CD4-positive, alpha-beta T cell treated with Interleukin-1 beta for 1 hour (primary cell): ENCODE measurements around the gene DAD1.

Experiments
- DNase-seq, 2 donors: peaks; one replicate each; pipeline ENCODE4 v3.0.0-alpha.2; 2020 to 2022

Gene DAD1

DNA sequence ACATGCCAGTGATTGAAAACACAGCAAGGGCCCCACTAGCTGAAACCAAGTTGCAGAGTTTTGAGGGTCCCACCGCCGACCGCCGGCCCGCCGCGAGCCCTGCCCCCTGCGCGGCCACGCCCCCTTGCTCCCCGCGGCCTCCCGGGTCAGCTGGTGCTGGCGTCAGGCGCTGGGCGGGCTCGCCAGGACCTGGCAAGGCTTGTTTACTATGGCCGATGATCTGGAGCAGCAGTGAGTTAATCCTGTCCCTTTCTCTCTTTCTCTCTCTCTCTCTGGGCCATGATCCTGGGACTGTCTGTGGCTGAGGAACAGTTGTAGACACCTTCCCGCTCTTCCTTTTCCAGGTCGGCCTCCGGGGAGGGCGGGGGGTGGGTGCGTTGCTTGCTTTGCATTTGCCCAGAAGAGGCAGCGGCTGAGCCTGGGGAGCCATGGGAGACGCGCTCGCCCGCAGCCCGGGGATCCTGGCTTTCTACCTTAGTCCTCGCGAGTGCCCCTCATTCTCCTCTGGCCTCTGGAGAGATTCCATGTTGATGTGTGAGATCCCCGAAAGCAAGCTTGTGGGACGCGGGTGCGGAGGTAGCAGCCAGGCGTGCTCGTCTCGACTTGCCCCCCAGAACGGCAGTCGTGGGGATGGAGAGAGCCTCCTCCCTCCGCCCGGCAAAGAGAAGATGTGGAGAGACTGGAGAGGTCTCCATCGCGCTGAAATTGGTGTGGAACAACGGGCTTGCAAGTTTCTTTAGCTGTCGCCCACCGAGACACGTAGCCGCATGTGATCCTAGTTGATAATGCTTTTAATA is 9.3 kb upstream of the DAD1 start, which contains the start of gene ABHD4:
Gene ABHD4, plus strand, starts transcription at position 202 of the 797 bp plus-strand sequence. Its CDS starts 7 bp downstream, at position 209.
- peak; percentile 59 to 67 for DNase-seq

DNA sequence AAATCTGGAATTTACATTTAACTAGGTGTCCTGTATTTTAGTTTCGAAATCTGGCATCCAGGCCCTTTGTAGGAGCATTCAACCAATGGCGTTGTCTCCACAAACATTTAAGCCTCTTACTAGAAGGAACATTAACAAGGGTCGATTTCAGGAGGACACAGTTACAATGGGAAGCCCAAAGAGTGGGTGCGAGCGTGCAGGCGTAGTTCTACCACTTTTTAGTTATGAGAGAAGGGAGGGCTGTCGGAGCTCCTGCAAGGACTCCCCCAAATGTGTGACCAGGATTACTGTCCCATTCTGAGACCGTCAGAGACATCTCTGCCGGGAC is 8.7 kb upstream of the DAD1 start:
- no peak for DNase-seq

DNA sequence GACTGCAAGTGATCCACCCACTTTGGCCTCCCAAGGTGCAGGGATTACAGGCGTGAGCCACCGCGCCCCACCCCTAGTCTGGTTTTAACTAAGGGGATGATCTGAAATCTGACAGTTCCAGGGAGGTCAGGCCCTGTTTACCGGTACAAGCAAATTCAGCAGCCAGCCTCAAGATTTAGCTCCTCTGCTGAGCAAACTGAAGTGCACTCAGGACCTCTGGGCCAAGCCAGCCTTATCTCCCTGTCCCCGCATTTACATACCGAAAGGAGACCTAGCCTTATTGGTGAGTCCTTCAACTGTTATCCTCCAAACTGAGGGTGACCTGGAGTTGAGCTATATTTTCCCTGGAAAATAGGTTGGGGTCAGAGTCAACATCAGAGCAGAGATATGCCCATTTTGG is 8.2 kb upstream of the DAD1 start:
- no peak for DNase-seq

DNA sequence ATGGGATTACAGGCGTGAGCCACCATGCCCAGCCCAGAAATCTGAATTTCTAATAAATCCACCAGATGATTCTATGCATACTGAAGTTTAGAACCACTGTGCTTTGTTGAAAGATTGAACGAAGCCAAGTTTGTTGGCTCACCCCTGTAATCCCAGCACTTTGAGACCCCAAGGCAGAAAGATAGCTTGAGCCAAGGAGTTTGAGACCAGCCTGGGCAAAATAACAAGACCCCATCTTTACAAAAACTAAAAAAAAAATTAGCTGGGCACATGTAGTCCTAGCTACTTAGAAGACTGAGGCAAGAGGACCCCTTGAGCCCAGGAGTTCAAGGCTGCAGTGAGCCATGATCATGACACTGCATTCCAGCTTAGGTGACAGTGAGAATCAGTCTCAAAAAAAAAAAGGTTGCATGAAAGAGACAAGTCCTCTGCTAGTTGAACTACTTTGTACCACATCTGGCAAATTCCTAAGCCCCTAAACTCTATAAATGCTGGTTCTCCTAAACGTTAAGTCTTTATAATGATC is 7.4 kb upstream of the DAD1 start:
- DNase-seq, result no peak

GRCh38 chr14:22594156-22594716 is 5.2 kb upstream of the DAD1 start:
- DNase-seq, result no peak

DNA sequence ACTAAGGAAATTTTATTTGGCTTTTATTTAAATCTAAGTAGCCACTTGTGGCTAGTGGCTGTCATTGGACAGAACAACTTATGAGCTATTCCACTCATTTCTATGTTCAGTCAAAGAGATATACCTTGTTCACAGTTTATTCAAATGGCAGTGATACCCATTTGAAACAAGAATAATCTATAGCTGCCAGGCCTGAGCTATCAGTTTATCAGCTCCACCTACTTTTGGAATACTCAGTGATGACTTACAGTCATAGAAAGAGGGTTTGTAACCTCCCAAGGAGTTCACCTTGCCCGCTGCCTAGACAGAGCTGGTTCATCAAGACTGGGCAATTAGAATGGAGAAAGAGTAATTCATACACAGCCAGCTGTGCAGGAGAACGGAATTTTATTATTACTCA is 4.6 kb upstream of the DAD1 start:
- no peak for DNase-seq

GRCh38 chr14:22593189-22593588 is 4.2 kb upstream of the DAD1 start:
- no peak for DNase-seq

DNA sequence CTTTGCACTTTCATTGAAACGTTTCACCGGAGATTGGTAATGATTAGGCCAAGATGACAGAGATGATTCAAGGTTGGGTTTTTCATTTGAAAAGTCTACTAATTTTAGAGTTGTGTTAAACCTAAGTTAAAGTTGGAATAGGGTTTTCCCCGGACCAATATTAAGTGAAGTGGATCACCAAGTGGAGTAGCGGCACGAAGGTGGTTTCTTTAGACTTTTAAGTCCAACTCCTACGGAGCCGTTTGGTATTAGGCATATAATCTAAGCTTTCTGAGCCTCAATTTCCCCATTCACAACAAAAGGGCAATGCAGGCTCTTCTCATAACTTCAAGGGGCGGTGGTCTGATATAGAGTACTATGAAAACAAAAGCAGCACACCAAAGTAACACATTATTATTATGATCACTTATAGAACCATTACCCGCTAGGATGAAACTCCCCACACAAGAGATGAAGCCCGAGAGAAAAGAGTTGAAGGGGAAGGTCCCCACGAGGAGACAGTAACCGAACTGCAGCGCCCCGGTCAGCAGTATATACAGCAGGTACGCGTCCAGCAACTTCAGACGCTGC is 413 bp downstream of the DAD1 start:
- DNase-seq, result peak in 1 of 2 donors; percentile 34

DNA sequence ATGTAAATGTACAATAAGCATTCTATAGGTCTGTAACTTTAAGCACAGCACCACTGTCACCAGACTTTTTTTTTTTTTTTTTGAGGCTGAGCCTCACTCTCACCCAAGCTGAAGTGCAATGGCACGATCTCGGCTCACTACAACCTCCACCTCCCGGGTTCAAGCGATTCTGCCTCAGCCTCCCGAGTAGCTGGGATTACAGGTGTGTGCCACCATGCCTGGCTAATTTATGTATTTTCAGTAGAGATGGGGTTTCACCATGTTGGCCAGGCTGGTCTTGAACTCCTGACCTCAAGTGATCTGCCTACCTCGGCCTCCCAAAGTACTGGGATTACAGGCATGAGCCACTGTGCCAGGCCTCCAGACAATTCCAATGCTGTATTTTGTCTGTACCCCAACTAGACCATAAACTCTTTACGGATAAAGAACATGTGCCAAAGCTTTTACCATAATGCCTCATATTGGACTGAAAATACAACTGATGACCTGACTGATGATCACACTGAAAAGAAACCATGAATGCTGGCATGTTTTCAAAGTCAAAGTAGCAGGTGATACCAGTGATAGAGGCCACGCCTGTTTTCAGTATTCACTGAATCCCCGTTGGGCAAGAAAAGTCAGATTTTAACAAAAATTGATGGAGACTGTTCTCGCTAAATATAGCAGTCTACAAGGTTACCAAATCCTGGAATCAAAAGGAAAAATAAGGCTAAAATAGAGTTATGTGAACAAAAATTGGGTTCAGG is 1.2 kb downstream of the DAD1 start:
- peak in 1 of 2 donors; percentile 53 for DNase-seq

GRCh38 chr14:22587247-22587646 is 1.8 kb downstream of the DAD1 start:
- DNase-seq, result no peak

GRCh38 chr14:22583994-22584393 is 5.0 kb downstream of the DAD1 start:
- no peak for DNase-seq

GRCh38 chr14:22580625-22581024 is 8.4 kb downstream of the DAD1 start:
- no peak for DNase-seq

- no peak for DNase-seq
Measured at GRCh38 chr14:22579881-22580280, 9.1 kb downstream of the DAD1 start.

- DNase-seq, result no peak
Measured at GRCh38 chr14:22579236-22579635, 9.8 kb downstream of the DAD1 start.

- no peak for DNase-seq
Measured at GRCh38 chr14:22577334-22577908, 11.6 kb downstream of the DAD1 start.

DNA sequence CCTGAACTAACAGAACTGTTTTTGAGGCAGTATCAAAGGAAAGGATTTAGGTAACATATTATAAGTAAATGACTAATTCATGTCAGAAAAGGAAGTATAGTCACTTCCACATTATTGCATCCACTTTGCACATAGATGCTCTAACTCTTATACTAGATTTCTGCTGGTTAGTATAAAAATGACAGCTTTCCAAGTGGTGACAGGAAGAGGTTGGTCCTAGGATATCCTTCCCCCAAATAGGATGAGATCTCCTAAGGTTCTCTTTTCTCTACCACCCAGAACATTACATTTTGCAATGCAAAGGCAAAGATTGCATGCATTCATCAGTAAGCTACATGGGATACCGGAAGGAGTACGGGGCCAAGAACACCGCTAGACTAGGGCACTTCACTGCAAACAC is 15.2 kb downstream of the DAD1 start:
- no peak for DNase-seq

DNA sequence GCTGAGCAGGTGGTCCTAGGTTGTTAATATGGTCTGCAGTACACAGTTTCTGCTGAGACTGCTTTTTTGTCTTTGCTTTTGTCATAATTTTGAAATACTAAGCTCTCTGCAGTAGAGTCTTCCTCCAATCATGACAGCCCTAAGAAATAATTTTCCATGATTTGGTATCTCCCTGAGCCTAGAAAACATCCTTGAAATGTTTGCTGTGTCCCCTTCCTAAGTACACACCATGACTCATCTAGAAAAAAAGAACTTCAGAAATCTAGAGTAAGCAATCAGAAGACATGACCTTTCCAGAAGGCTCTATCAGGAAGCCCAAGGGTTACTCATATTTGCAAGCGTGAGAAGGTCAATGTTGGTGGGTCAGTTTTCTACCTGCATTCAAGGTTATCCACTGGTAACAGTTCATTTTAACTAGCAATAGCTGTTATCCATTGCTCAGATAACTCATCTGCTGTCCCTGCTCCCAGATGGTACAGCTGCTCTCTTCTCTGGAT is 16.4 kb downstream of the DAD1 start:
- DNase-seq, result no peak

DNA sequence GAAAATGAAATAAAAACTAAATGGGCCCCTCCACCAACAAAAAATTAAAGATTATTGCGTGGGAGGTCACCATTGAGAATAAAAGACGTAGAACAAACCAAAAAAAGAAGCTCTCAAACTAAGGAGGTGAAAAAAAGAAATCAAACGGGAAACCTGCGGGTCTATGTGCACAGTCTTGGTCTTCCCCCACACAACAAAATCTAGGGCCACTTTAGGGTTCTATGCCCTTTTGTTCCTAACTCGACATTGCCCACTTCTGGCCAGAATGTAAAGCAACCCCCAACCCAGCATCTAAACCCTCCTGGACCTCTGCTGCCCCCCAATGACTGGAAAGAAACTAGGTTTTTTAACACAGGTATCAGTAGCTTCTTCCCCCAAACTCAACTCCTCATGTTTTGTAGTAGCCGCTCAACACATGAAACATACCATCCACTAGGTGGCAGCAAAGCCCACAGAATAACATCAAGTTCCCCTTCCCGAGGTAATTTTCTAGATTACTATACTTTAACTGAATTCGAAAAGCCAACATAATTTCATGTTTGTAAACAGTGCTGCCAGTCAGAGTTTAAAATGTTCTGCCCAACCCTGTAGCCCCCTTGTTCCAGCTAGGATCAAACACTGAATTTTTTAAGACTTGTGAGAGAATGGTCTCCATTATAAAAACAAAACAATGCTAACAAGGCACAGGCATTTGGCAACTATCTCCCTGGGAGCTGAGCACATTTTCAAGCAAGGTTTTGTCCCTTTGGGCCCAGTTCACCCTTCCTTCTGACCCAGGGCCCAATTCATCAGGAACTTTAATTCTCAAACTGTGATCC is 18.7 kb downstream of the DAD1 start:
- peak; percentile 93 to 97 for DNase-seq

GRCh38 chr14:22569737-22570131 is 19.3 kb downstream of the DAD1 start:
- DNase-seq, result no peak

DNA sequence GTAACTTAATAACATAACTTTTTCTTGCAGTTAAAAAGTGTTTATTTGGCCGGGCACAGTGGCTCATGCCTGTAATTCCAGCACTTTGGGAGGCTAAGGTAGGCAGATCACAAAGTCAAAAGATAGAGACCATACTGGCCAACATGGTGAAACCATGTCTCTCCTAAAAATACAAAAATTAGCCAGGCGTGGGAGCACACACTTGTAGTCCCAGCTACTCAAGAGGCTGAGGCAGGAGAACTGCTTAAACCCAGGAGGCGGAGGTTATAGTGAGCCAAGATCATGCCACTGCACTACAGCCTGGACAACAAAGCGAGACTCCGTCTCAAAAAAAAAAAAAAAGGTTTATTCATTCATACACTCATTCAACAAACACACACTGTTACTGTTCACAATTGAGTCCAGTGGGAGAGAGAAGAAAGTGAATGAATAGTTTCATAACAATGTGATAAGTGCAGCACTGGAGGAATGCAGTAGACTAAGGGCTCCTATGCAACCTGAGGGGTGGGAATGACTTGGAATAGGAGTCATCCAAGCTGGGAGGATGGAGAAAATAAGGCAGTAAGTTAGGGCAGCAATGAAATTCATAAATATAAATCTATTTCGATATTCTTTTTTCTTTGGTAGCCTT is 19.8 kb downstream of the DAD1 start:
- no peak for DNase-seq

DNA sequence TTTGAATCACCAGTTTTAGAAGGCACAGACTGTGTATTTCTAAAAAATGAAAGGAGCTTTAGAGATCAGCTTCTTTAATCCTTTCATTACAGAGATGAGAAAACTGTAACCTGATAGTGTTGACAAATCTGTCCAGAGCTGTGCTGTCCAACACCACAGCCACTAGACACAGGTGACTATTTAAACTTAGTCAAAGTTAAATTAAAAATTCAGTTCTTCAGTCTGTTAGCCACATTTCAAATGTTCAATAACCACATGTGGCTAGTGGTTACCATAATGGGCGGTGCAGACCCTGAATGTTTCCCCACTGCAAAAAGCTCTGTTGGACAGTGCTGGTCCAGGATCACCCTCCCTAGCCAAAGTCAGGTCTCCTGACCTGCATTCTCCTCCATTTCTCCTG is 21.6 kb downstream of the DAD1 start:
- no peak for DNase-seq

- DNase-seq, result no peak
Measured at GRCh38 chr14:22566845-22567244, 22.2 kb downstream of the DAD1 start.
